ENCODE measurements around the gene SUN2. TPM values are rescaled to one million over a fixed set of nuclear protein-coding genes. Genes with fewer than 3 reads are reported as not detected.
A peak's percentile ranks its signal among the peaks of the same experiment; 100 is the strongest.

SUN2 gene
- total and polyA plus RNA-seq, 9 of the 15 experiments (the other 6 are each of a cell fraction or from before 2014, with no cell fraction given) = 0.11 to 42.6 (median 16.7) TPM

DNA sequence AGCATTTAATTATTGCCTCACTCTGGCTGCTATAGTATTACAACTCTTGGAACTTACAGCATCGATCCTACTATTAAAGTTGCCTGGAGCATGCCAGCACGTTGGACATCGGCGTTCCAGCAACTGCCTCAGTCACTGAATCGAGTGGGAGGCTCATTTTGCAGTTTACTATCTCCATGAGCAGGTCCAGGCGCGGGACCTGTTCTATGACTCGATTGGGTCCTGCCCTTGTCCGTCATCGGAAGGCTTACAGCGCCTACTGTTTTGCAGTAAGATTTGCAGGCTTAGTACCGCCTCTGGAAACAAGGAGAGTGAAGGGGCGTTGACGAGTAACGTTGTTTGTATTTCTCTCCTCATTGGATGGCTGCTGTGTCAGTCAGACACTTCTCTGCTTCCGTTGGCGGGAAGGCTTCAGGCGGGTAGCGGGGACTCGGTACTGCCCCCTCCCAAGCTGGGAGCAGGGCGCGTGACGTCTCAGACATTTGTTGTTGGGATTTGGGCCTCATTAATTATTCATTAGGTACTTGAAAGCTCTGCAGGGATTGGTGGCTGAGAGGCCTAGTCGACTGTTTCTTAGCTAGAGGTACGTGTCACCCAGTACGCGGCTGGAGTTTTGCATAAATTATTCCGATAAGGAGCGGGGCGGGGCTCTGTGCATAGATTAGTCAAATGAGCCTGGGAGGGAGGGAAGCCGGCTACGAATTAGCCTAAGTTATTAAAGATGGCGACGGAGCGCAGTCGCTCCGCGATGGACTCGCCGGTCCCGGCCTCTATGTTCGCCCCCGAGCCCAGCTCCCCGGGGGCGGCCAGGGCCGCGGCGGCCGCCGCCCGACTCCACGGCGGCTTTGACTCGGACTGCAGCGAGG, 50.3 kb downstream of the SUN2 start, which contains the start of gene GTPBP1 (continued):
- TF ChIP-seq, protein P1, sequence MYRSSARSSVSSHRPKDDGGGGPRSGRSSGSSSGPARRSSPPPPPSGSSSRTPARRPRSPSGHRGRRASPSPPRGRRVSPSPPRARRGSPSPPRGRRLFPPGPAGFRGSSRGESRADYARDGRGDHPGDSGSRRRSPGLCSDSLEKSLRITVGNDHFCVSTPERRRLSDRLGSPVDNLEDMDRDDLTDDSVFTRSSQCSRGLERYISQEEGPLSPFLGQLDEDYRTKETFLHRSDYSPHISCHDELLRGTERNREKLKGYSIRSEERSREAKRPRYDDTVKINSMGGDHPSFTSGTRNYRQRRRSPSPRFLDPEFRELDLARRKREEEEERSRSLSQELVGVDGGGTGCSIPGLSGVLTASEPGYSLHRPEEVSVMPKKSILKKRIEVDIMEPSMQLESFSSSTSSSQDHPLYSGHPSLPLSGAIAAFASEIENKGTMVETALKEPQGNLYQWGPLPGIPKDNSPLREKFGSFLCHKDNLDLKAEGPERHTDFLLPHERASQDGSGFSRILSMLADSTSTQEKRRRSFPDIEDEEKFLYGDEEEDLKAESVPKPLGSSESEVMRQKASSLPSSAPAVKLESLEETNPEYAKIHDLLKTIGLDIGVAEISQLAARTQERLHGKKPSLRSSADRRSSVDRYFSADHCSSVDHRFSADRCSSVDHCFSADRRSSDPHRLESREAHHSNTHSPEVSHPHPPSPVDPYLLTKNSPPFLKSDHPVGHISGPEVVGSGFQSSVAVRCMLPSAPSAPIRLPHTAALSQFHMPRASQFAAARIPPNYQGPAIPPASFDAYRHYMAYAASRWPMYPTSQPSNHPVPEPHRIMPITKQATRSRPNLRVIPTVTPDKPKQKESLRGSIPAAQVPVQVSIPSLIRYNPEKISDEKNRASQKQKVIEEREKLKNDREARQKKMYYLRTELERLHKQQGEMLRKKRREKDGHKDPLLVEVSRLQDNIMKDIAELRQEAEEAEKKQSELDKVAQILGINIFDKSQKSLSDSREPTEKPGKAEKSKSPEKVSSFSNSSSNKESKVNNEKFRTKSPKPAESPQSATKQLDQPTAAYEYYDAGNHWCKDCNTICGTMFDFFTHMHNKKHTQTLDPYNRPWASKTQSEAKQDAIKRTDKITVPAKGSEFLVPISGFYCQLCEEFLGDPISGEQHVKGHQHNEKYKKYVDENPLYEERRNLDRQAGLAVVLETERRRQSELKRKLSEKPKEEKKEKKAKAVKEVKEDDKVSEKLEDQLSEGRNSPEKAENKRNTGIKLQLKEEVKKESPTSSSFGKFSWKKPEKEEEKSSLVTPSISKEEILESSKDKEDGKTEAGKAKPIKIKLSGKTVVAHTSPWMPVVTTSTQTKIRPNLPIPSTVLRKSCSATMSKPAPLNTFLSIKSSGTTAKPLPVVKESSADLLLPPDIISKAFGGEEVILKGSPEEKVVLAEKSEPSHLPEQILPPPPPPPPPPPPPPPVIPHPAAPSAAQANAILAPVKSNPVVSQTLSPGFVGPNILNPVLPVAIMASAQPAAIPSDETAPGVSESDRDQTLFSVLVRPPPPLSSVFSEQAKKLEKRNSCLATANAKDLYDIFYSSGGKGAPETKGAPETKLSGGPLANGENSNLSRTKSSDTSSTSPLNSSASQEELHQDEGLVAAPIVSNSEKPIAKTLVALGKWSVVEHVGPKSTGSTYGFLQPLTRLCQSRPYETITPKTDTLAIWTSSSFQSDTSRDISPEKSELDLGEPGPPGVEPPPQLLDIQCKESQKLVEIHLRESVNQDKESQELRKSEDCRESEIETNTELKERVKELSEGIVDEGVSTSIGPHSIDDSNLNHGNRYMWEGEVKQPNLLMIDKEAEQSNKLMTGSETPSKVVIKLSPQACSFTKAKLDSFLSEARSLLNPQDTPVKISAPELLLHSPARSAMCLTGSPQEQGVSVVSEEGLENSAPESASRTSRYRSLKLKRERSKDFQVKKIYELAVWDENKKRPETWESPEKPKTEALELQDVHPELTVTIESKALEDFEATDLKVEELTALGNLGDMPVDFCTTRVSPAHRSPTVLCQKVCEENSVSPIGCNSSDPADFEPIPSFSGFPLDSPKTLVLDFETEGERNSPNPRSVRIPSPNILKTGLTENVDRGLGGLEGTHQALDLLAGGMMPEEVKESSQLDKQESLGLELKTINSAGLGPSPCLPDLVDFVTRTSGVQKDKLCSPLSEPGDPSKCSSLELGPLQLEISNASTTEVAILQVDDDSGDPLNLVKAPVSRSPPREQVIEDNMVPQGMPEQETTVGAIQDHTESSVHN (IDR thresholded peaks at IDR 0.05; ENCODE audit: borderline replicate concordance in 1 of 2, low read depth in 1 of 2) = no peak
- TF ChIP-seq, protein P2, sequence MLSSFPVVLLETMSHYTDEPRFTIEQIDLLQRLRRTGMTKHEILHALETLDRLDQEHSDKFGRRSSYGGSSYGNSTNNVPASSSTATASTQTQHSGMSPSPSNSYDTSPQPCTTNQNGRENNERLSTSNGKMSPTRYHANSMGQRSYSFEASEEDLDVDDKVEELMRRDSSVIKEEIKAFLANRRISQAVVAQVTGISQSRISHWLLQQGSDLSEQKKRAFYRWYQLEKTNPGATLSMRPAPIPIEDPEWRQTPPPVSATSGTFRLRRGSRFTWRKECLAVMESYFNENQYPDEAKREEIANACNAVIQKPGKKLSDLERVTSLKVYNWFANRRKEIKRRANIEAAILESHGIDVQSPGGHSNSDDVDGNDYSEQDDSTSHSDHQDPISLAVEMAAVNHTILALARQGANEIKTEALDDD (IDR thresholded peaks at IDR 0.05) = peak; percentile 54; the same call in 1 of the 2 replicates
- peak; percentile 63 for TF ChIP-seq DPF2 (IDR thresholded peaks at IDR 0.05)
- 0 out of 4 replicates have a peak, but pooled peaks of 1 of the 2 experiments have one; percentile 23 for TF ChIP-seq RCOR1 (IDR thresholded peaks at IDR 0.05; ENCODE audit: borderline replicate concordance in 1 of 2, low read depth in 2 of 2, low read length in 2 of 2)
- TF ChIP-seq SPI1 (IDR thresholded peaks at IDR 0.05; ENCODE audit: borderline replicate concordance, low read depth, low read length) = no peak
- TF ChIP-seq, protein P3, sequence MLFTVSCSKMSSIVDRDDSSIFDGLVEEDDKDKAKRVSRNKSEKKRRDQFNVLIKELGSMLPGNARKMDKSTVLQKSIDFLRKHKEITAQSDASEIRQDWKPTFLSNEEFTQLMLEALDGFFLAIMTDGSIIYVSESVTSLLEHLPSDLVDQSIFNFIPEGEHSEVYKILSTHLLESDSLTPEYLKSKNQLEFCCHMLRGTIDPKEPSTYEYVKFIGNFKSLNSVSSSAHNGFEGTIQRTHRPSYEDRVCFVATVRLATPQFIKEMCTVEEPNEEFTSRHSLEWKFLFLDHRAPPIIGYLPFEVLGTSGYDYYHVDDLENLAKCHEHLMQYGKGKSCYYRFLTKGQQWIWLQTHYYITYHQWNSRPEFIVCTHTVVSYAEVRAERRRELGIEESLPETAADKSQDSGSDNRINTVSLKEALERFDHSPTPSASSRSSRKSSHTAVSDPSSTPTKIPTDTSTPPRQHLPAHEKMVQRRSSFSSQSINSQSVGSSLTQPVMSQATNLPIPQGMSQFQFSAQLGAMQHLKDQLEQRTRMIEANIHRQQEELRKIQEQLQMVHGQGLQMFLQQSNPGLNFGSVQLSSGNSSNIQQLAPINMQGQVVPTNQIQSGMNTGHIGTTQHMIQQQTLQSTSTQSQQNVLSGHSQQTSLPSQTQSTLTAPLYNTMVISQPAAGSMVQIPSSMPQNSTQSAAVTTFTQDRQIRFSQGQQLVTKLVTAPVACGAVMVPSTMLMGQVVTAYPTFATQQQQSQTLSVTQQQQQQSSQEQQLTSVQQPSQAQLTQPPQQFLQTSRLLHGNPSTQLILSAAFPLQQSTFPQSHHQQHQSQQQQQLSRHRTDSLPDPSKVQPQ (CRISPR knock-in tag; IDR thresholded peaks at IDR 0.05; ENCODE audit: borderline replicate concordance) = no peak
- no peak for TF ChIP-seq SETDB1 (IDR thresholded peaks at IDR 0.05; ENCODE audit: low read length)
- TF ChIP-seq, protein P4, sequence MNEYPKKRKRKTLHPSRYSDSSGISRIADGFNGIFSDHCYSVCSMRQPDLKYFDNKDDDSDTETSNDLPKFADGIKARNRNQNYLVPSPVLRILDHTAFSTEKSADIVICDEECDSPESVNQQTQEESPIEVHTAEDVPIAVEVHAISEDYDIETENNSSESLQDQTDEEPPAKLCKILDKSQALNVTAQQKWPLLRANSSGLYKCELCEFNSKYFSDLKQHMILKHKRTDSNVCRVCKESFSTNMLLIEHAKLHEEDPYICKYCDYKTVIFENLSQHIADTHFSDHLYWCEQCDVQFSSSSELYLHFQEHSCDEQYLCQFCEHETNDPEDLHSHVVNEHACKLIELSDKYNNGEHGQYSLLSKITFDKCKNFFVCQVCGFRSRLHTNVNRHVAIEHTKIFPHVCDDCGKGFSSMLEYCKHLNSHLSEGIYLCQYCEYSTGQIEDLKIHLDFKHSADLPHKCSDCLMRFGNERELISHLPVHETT (CRISPR knock-in tag; conservative IDR thresholded peaks at IDR 0.05 in 1 of 2, IDR thresholded peaks at IDR 0.05 in 1 of 2) = no peak; a peak in 1 of 4 replicates
- no peak for TF ChIP-seq JUN (IDR thresholded peaks at IDR 0.05; ENCODE audit: borderline replicate concordance, low read depth, low read length)
- TF ChIP-seq JUN (CRISPR knock-in tag; IDR thresholded peaks at IDR 0.05; ENCODE audit: borderline replicate concordance) = no peak
- TF ChIP-seq NCOA6 (IDR thresholded peaks at IDR 0.05) = no peak
- no peak for TF ChIP-seq RBM17 (IDR thresholded peaks at IDR 0.05; ENCODE audit: borderline replicate concordance, low read depth, low read length)
